ENCODE data around the gene ARFGEF3. TPM values are rescaled to one million over a fixed set of nuclear protein-coding genes. Genes with fewer than 3 reads are reported as not detected.

The ARFGEF3 gene
- total RNA-seq, result 0.08 and 0.39 TPM in 2 replicates

GRCh38 chr6:138161338-138162110, at the start of gene ARFGEF3:
Gene ARFGEF3 (plus strand): TSS chr6:138161939. CDS start chr6:138162087, 148 bp downstream.

GRCh38 chr6:138218449-138218848, 56.7 kb downstream of the ARFGEF3 start, which contains the start of gene PBOV1:
Gene PBOV1 (minus strand): TSS chr6:138218491. CDS start chr6:138218395, 96 bp downstream.

GRCh38 chr6:138377844-138378243, 216.1 kb downstream of the ARFGEF3 start, which contains the start of gene SMIM28:
Gene SMIM28 (plus strand): TSS chr6:138377905. CDS start chr6:138378073, 168 bp downstream.

Other genes with a start within 250 kb of the ARFGEF3 start
- gene PERP, start 54.5 kb upstream of the ARFGEF3 start, total RNA-seq, result 27.6 and 45.8 TPM in 2 replicates
- not detected in 2 replicates for gene PBOV1, start 56.6 kb downstream of the ARFGEF3 start, total RNA-seq
- not detected in 2 replicates for gene SMIM28, start 216.0 kb downstream of the ARFGEF3 start, total RNA-seq
- gene HEBP2, start 242.3 kb downstream of the ARFGEF3 start, total RNA-seq, result 52.6 and 70.2 TPM in 2 replicates

All from epithelial cell of alveolus of lung (primary cell).